NCI-H2227 (cell line): ENCODE results near the gene RSBN1L.
A peak's percentile ranks its signal among the peaks of the same experiment; 100 is the strongest.

Experiments used
- DNase-seq: peaks from one replicate; lab custom pipeline; 2025; ENCODE audit not compliant: unreplicated experiment; lab: John Stamatoyannopoulos, UW

The RSBN1L gene

GRCh38 chr7:77727936-77728701 is 31.9 kb downstream of the RSBN1L start:
- DNase-seq, result peak; percentile 33

GRCh38 chr7:77729574-77730348 is 33.5 kb downstream of the RSBN1L start:
- DNase-seq, result no peak

GRCh38 chr7:77731716-77732115 is 35.5 kb downstream of the RSBN1L start:
- DNase-seq, result no peak

- no peak for DNase-seq
Measured at GRCh38 chr7:77734659-77735421, 38.6 kb downstream of the RSBN1L start.

GRCh38 chr7:77735457-77735856 is 39.2 kb downstream of the RSBN1L start:
- DNase-seq, result no peak

GRCh38 chr7:77736991-77737390 is 40.7 kb downstream of the RSBN1L start:
- DNase-seq, result no peak

- no peak for DNase-seq
Measured at GRCh38 chr7:77738382-77738781, 42.1 kb downstream of the RSBN1L start.

GRCh38 chr7:77738871-77739270 is 42.6 kb downstream of the RSBN1L start:
- no peak for DNase-seq

- DNase-seq, result no peak
Measured at GRCh38 chr7:77740257-77740656, 44.0 kb downstream of the RSBN1L start.

- no peak for DNase-seq
Measured at GRCh38 chr7:77743518-77743917, 47.3 kb downstream of the RSBN1L start.

GRCh38 chr7:77745746-77746145 is 49.5 kb downstream of the RSBN1L start:
- DNase-seq, result no peak

- DNase-seq, result no peak
Measured at GRCh38 chr7:77746164-77746823, 50.0 kb downstream of the RSBN1L start.

- DNase-seq, result no peak
Measured at GRCh38 chr7:77746824-77747165, 50.5 kb downstream of the RSBN1L start.

GRCh38 chr7:77747178-77747577 is 50.9 kb downstream of the RSBN1L start:
- DNase-seq, result no peak

GRCh38 chr7:77747718-77748117 is 51.5 kb downstream of the RSBN1L start:
- DNase-seq, result no peak

GRCh38 chr7:77752016-77752415 is 55.8 kb downstream of the RSBN1L start:
- DNase-seq, result no peak

GRCh38 chr7:77753173-77753572 is 56.9 kb downstream of the RSBN1L start:
- DNase-seq, result no peak

GRCh38 chr7:77757589-77757988 is 61.3 kb downstream of the RSBN1L start:
- no peak for DNase-seq

GRCh38 chr7:77759294-77759889 is 63.1 kb downstream of the RSBN1L start:
- DNase-seq, result peak; percentile 71

GRCh38 chr7:77760809-77761453 is 64.7 kb downstream of the RSBN1L start:
- no peak for DNase-seq
